HCT116 (cell line): ENCODE results near the gene CASP9.

Source experiments
- EGR1 ChIP-seq: IDR thresholded peaks from 2 replicates; pipeline ENCODE4 v1.6.1; 2012; ENCODE audit warnings: low read depth
- POLR2AphosphoS5 ChIP-seq: IDR thresholded peaks from 2 replicates; pipeline ENCODE4 v1.6.1; 2011; ENCODE audit warnings: mild to moderate bottlenecking, low read depth, low read length, moderate library complexity

DNA sequence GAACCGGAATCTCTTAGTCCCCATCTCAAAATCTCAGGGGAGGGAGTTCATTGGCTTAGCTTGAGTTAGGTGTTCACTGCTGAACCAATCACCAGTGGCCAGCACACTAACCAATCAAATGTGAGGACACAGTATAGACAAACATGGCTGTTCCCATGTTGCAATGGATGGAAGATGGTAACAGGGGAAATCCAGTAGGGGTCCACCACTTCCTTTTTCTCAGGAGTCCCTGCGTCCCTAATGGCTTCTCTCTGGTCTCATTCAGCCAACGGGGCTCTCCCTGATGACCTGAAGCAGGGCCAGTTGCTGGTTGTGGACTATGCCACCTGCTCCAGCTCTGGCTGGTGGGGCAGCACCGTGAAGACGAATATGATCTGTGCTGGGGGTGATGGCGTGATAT lies 38.4 kb downstream of the CASP9 start:
- TF ChIP-seq EGR1 (no peak), POLR2AphosphoS5 (no peak)
